ENCODE measurements around the gene APC2.
"Not testable (repeated sequence)": the region's sequence is repeated elsewhere in the genome, so short reads cannot be mapped to it uniquely, and the experiment has no call there.

APC2 gene

DNA sequence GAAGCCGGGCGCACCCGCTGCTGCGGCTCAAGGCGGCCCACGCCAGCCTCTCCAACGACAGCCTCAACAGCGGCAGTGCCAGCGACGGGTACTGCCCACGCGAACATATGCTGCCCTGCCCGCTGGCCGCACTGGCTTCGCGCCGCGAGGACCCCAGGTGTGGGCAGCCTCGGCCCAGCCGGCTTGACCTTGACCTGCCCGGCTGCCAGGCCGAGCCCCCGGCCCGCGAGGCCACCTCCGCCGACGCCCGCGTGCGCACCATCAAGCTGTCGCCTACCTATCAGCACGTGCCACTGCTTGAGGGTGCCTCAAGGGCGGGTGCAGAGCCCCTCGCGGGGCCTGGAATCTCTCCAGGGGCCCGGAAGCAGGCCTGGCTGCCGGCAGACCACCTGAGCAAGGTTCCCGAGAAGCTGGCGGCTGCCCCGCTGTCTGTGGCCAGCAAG lies 16.1 kb downstream of the APC2 start:
- no peak for DNase-seq (ENCODE audit: low read depth)

DNA sequence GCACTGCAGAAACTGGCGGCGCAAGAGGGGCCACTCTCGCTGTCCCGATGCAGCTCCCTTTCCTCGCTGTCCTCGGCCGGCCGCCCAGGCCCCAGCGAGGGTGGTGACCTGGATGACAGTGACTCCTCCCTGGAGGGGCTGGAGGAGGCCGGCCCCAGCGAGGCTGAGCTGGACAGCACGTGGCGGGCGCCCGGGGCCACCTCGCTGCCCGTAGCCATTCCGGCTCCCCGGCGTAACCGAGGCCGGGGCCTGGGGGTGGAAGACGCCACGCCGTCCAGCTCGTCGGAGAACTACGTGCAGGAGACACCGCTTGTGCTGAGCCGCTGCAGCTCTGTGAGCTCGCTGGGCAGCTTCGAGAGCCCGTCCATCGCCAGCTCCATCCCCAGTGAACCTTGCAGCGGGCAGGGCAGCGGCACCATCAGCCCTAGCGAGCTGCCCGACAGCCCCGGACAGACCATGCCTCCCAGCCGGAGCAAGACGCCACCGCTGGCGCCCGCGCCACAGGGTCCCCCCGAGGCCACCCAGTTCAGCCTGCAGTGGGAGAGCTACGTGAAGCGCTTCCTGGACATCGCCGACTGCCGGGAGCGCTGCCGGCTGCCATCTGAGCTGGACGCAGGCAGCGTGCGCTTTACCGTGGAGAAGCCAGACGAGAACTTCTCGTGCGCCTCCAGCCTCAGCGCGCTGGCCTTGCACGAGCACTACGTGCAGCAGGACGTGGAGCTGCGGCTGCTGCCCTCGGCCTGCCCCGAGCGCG lies 16.7 kb downstream of the APC2 start:
- no peak for DNase-seq (ENCODE audit: low read depth)

DNA sequence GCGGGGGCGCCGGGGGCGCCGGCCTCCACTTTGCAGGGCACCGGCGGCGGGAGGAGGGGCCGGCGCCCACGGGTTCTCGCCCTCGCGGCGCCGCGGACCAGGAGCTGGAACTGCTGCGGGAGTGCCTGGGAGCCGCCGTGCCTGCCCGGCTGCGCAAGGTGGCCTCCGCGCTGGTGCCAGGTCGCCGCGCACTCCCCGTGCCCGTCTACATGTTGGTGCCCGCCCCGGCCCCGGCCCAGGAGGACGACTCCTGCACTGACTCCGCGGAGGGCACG lies 17.2 kb downstream of the APC2 start:
- DNase-seq (ENCODE audit: low read depth), result no peak

DNA sequence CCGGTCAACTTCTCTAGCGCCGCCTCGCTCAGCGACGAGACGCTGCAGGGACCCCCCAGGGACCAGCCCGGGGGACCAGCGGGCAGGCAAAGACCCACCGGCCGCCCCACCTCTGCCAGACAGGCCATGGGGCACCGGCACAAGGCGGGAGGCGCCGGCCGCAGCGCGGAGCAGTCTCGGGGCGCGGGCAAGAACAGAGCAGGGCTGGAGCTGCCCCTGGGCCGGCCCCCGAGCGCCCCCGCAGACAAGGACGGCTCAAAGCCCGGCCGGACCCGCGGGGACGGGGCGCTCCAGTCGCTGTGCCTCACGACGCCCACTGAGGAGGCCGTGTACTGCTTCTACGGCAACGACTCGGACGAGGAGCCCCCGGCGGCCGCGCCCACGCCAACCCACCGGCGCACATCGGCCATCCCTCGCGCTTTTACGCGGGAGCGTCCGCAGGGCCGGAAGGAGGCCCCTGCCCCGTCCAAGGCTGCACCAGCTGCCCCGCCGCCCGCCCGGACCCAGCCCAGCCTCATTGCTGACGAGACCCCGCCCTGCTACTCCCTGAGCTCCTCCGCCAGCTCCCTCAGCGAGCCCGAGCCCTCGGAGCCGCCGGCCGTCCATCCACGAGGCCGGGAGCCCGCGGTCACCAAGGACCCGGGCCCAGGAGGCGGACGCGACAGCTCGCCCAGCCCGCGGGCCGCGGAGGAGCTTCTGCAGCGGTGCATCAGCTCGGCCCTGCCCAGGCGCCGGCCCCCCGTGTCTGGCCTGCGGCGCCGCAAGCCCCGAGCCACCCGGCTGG lies 17.8 kb downstream of the APC2 start:
- DNase-seq (ENCODE audit: low read depth), result no peak

DNA sequence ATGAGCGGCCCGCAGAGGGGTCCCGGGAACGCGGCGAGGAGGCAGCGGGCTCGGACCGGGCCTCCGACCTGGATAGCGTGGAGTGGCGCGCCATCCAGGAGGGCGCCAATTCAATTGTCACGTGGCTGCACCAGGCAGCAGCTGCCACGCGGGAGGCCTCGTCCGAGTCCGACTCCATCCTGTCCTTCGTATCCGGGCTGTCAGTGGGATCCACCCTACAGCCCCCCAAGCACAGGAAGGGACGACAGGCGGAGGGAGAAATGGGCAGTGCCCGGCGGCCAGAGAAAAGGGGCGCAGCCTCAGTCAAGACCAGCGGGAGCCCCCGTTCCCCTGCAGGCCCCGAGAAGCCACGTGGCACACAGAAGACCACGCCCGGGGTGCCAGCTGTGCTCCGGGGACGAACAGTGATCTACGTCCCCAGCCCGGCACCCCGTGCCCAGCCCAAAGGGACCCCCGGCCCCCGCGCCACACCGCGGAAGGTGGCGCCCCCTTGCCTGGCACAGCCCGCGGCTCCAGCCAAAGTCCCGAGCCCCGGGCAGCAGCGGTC lies 18.4 kb downstream of the APC2 start:
- DNase-seq (ENCODE audit: low read depth), result no peak

DNA sequence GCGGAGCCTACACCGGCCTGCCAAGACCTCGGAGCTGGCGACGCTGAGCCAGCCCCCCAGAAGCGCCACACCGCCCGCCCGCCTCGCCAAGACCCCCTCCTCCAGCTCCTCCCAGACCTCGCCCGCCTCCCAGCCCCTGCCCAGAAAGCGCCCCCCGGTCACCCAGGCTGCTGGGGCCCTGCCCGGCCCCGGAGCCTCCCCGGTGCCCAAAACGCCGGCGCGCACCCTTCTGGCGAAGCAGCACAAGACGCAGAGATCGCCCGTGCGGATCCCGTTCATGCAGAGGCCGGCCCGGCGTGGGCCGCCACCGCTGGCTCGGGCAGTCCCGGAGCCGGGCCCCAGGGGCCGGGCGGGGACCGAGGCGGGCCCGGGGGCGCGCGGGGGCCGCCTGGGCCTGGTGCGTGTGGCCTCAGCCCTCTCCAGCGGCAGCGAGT lies 18.9 kb downstream of the APC2 start:
- no peak for DNase-seq (ENCODE audit: low read depth)

DNA sequence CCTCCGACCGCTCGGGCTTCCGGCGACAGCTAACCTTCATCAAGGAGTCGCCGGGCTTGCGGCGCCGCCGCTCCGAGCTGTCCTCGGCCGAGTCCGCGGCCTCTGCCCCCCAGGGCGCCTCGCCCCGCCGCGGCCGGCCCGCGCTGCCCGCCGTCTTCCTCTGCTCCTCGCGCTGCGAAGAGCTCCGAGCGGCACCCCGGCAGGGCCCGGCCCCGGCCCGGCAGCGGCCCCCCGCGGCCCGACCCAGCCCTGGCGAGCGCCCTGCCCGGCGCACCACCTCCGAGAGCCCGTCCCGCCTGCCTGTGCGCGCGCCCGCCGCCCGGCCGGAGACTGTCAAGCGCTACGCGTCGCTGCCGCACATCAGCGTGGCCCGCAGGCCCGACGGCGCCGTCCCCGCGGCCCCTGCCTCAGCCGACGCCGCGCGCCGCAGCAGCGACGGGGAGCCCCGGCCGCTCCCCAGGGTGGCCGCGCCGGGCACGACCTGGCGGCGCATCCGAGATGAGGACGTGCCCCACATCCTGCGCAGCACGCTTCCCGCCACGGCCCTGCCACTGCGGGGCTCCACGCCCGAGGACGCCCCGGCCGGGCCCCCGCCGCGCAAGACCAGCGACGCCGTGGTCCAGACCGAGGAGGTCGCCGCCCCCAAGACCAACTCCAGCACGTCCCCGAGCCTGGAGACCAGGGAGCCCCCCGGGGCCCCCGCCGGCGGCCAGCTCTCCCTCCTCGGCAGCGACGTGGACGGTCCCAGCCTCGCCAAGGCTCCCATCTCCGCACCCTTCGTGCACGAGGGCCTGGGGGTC lies 19.5 kb downstream of the APC2 start:
- no peak for DNase-seq (ENCODE audit: low read depth)

DNA sequence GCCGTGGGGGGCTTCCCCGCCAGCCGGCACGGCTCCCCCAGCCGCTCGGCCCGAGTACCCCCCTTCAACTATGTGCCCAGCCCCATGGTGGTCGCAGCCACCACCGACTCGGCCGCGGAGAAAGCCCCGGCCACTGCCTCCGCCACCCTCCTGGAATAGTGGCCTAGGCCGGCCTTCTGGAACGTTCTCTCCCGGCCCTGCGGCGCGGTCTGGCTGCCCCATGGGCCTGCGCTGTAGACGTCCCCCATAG lies 20.1 kb downstream of the APC2 start:
- no peak for DNase-seq (ENCODE audit: low read depth)

DNA sequence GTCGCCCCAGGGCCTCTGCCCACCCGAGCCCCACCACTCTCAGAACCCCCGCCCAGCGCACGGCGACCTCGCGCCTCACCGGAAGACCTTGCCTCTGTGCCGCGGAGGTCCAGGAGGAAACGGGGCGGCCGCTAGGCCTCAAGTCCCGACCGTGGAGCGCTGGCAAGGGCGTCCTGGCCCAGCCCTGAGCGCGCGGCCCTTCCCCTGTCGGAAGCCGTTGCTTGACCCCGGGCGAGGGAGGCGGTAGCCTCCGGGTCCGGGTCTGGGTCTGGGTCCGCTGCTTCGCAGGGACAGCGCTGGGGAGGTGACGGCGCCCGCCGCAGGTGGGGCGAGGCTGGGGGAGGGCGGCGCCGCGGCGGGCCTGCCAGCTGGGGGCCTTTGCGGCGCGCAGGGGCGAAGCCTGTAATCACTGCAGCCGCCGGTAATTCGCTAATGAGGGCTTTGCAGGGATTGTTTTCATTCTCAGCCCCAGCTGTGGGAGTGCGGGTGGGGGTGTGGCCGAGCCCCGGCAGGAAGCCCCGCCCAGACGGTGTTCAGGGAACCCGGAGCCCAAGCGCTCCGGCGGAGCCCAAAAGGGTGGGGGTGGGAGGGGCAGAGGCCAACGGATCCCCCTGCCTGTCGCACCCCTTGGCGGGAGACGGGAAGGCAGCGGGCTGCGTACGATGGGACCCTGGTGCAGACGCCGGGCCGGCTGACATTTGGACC lies 20.5 kb downstream of the APC2 start:
- DNase-seq (ENCODE audit: low read depth), result no peak

DNA sequence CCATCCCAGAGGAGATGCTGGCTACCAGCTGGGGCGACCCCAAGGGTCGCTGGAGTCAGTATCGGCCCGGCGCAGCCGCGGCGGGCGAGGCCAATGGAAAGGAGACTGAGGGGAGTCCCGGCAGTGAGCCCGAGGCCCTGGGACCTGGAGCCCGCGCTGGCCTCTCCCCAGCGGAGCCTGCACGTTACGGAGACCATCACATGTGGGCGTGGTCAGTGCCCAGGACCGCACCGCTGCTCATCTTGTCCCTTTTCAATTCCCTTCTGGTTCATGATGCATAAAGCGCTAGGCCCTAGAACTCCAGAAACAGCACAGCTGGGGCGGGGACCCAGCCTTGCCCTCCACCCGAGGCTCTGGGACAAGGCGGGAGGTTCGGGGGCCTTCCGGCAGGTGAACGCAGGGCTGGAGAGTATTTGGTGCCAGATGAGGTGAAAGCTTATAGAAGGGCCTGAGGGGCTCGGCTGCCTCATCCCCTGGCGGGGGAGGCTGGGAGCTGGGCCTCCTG lies 21.1 kb downstream of the APC2 start:
- DNase-seq (ENCODE audit: low read depth), result no peak

DNA sequence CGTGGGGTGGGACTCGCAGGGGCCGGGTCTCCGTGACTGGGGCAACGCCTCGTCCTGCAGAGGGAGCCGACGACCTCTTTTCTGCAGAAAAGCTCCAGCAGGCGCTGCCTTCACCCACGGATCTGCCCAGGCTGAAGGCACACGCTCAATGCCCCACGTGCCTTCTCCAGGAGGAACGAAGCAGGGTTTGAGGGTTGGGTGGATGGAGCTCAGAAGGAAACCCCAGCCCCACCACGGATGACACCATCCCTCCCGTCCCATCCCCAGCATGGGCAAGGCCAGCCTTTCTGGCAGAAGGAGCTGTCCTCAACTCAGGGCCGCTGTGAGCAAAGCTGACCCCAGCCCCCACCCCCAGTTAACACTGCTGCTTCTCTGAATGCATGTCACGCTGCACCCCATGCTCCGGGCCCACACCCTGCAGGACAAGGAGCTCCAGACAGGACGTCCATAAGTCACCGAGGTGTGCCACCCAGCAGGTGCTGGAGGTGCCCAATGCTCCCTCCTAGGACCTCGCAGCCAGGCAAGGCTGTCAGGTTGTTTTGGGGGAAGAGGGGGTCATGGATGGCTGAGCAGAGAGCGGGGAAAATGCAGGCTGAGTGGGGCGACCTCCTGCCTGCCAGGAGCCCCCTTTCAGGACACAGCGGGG lies 21.7 kb downstream of the APC2 start:
- DNase-seq (ENCODE audit: low read depth), result no peak

DNA sequence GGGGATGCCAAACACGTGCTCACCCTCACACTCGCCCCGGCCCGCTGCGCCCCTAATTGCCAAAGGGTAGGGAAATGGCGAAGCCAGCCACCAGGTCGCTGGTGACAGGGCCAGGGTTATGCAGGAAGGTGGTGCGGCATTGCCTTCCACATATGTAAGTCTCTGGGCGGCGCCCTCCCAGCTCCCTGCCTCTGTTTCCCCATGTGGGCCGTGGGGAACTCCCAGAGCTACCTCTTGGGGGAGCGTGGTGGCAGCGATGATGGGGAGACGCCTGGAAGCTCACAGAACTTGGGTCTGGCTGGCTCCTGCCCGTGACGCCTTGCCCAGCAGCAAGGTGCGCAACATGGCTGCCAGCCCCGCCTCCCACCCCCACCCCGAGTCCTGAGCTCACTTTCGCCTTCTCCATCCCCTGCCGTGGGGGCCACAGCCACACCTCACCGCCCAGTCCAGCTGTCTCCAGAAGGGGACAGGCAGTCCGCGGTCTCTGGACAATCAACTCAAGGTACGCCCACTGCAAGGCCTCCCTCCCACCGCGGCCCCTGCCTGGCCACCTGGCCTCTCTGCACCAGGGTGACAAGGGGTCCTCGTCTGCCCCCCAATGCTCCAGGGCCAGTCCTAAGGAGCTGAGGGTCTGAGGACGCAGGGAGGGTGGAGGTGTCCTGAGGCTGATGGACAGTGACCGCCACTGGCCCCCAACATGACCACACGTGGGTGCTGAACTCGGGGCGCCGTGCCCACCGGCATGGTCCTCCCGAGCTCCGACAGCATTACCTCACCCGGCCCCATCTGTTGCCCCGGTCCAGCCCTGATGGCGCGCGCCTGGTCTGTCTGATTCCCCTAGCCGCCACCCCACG lies 22.5 kb downstream of the APC2 start:
- no peak for DNase-seq (ENCODE audit: low read depth)

DNA sequence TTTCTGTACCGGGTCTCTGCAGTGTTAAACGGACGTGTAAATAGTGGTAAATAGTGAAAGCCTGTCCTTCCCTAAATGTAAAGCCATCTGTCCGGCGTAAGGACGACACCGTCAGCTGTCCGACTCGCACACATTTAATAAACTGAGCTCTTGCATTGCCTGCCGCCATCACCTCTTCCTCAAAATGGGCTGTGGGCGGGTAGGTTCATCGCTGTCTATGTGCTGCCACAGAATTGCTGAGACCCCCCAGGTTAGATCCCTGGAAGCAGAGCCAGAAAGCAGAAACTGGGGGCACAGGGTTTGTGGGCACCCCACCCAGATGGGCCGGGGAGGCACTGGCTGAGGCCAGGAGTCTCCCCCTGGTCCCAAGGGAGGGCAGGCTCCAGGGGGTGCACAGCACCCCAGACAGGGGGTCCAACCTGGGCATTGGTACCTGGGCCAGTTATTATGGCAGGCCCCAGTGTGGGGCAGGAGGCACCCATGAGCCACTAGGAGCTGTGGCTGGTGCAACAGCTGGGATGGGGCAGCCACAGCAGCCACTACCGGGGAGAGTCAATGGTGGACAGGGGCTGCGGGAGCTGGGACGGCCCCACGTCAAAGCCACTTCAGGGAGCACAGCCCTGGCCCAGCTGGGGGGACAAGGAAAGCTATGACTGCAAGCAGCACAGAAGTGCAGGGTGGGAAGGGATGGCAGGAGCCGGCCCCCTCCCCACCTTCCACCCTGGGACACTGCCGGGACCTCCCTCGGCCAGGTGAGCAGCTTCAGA lies 23.3 kb downstream of the APC2 start:
- no peak for DNase-seq (ENCODE audit: low read depth)

DNA sequence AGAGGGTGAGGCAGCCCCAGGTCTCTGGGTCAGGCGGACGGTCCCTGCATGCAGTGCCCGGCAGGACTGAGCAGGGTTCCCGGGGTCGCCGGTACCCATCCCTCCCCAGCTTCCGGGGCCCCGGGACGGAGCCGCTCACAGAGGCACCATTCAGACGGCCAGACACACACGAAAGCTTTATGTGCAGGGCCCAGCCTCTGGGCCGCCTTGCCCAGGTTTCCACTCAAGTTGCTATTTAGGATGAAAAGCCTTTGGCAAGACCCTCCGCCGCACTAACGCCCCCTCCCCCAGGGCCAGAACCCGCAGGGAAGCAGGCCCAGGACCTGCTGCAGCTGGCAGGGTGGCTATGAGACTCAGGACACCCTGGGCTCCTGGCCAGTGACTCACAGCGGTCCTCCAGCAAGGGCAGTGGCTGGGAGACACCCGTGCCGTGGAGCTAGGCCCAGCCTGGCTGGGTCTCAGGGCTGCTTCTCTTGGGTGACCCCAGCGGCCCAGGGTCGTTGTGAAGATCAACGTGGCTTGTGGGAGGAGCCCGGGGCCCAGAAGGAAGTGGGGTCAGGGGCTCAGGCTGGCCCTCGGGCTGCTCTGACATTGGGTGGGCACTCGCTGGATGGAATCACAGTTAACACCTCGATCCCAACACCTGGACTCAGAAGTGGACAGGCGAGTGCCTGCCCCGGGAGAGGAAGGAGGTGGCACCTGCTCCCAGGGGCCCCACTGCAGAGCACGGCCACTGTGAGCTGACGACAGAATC lies 24.3 kb downstream of the APC2 start:
- DNase-seq (ENCODE audit: low read depth), result no peak

DNA sequence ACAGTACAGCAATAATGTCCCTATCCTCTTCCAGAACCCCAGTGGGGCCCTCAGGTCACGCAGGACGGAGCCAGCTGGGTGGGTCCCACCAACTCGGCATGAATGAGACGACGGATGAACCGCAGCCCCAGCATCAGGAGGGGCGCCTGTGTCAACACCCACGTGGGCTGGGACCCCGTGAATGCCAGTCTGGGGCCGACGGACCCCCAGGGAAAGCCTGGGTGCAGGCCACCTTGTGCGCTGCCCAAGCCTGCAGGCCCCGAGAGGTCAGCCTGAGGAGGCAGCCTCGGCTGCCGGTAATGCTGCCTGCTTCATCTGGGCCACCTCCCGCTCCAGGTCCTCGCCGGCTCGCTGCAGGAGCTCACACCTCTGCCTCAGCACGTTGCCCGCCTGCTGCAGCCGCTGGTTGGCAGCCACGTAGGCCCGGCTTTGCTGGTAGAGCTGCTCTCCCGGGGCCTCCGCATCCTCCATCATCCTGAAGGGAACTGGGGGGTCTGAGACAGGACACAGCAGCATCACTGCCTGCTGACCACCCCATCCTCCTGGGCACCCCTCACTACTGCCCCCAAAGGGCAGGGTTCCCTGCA lies 24.9 kb downstream of the APC2 start:
- DNase-seq (ENCODE audit: low read depth), result no peak

DNA sequence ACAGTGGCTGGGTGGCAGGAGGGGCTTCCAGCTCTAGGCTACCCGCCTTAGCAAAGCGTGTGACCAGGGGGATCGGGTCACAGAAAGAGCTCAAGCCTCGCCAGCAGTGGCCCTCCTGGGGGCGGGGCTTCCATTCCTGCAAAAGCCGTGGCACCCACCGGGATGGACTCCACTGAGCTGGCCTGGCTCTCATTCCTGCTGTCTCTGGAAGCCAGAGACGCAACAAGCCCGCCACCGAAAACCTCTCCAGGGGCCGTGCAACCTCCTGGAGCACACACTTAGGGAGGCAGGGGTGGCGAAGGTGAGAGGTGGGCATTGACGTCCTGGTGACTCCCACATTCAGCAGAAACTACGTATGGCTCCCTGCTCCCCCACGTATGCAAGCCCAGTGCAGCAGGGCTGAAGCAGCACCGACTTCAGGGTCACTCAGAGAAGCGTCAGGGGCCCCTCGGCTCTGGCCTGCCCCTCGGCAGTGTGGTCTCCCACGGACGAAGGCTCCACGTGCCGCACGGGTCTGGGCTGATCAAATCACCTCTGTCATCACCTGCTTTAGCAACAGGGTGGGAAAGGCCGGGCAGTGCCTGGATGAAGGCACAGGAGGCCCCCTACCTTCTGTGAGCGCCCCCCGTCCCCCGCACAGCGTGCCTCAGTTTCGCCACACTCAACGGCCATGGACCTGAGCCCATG lies 26.0 kb downstream of the APC2 start:
- no peak for DNase-seq (ENCODE audit: low read depth)

DNA sequence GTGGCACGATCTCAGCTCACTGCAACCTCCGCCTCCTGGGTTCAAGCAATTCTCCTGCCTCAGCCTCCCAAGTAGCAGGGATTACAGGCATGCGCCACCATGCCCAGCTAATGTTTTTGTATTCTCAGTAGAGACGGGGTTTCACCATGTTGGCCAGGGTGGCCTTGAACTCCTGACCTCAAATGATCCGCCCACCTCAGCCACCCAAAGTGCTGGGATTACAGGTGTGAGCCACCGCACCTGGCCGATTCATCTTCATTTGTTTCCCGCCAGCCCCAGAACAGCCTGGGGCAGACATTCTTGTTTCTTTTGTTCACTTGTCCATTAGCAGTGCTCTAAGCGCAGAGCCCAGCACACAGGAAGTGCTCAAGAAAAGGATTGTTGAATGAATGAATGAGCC lies 27.1 kb downstream of the APC2 start:
- DNase-seq (ENCODE audit: low read depth), result not testable (repeated sequence)

All from CMK (cell line).